ENCODE results near the gene ATP11B. TPM values are rescaled to one million over a fixed set of nuclear protein-coding genes. Genes with fewer than 3 reads are reported as not detected.
A peak's percentile ranks its signal among the peaks of the same experiment; 100 is the strongest.

Gene ATP11B
- total and polyA plus RNA-seq, 4 experiments from 2014 or later: 37.1 to 130 (median 85.7) TPM

GRCh38 chr3:182829761-182830405, 36.6 kb downstream of the ATP11B start:
- no peak overlapping the region for H3K4me3 ChIP-seq (ENCODE audit: low read length in 2 of 2)
- Mint-ChIP-seq H3K4me3 (no peak overlapping the region), H3K9me3 (no peaks in the 10 kb centered on the region), H3K27me3 (no peaks in the 10 kb centered on the region), H3K4me1 (peaks cover 15 to 31% (median 28%) of the 10 kb centered on the region in 4 donors), H3K36me3 (peaks cover 33 to 55% of the 10 kb centered on the region in 2 donors), H3K27ac (peak overlapping the region in 2 of 7 donors; percentile 22 to 35)
- no peaks in the 10 kb centered on the region for H3K4me1 ChIP-seq (ENCODE audit: insufficient read depth, low read length)
- POLR2A ChIA-PET (ENCODE audit: partially characterized antibody): no interaction called here
- H3K9me3 ChIP-seq (ENCODE audit: control insufficient read depth in 1 of 2, low read length in 2 of 2): no peaks in the 10 kb centered on the region
- no peak overlapping the region for H3K27ac ChIP-seq (ENCODE audit: low read depth, low read length)
- peaks cover 25% of the 10 kb centered on the region for H3K36me3 ChIP-seq (ENCODE audit: insufficient read depth, low read length)
- intact Hi-C loops (cut with micrococcal nuclease): no loop called here
- H3K27me3 ChIP-seq (ENCODE audit: insufficient read depth, low read length): no peaks in the 10 kb centered on the region
- CTCF ChIA-PET (ENCODE audit: partially characterized antibody): interaction anchor here (0.6 to 1.2 kb wide), 2 partner anchors 12 to 118 kb away, joined by 3 to 4 read pairs; no protein-coding TSS in a partner anchor
- DNase-seq: no peak

- peaks cover 38 to 74% of the 10 kb centered on the region in 2 donors for H3K36me3 Mint-ChIP-seq
- Histone ChIP-seq H3K36me3 (ENCODE audit: insufficient read depth, low read length) (peaks cover 45% of the 10 kb centered on the region), H3K4me3 (ENCODE audit: low read length in 2 of 2) (no peak overlapping the region), H3K4me1 (ENCODE audit: insufficient read depth, low read length) (no peaks in the 10 kb centered on the region), H3K27me3 (ENCODE audit: insufficient read depth, low read length) (no peaks in the 10 kb centered on the region), H3K9me3 (ENCODE audit: control insufficient read depth in 1 of 2, low read length in 2 of 2) (no peaks in the 10 kb centered on the region), H3K27ac (ENCODE audit: low read depth, low read length) (no peak overlapping the region)
- no peak overlapping the region for H3K4me3 Mint-ChIP-seq
- H3K27me3 Mint-ChIP-seq: no peaks in the 10 kb centered on the region
- ChIA-PET POLR2A (ENCODE audit: partially characterized antibody) (interaction anchor here (1.0 to 1.4 kb wide), 2 partner anchors 44 to 124 kb away, joined by 5 to 6 read pairs; partner anchors contain the start of gene ATP11B), CTCF (ENCODE audit: partially characterized antibody) (interaction anchor here (0.9 to 2.5 kb wide), 6 partner anchors 40 to 154 kb away, joined by 3 to 50 read pairs (median 4); no protein-coding TSS in a partner anchor)
- DNase-seq: peak in 4 of 5 donors; percentile 21 to 30 (median 26)
- H3K27ac Mint-ChIP-seq: peak overlapping the region in 1 of 7 donors; percentile 25
- intact Hi-C loops (cut with micrococcal nuclease): loop anchor here (1.0 kb wide), 1 partner anchor 124 kb away; no protein-coding TSS in a partner anchor
- H3K9me3 Mint-ChIP-seq: no peaks in the 10 kb centered on the region
- peaks cover 8 to 17% (median 10%) of the 10 kb centered on the region in 4 donors for H3K4me1 Mint-ChIP-seq
Observed at GRCh38 chr3:182837855-182838454, 44.7 kb downstream of the ATP11B start.

DNA sequence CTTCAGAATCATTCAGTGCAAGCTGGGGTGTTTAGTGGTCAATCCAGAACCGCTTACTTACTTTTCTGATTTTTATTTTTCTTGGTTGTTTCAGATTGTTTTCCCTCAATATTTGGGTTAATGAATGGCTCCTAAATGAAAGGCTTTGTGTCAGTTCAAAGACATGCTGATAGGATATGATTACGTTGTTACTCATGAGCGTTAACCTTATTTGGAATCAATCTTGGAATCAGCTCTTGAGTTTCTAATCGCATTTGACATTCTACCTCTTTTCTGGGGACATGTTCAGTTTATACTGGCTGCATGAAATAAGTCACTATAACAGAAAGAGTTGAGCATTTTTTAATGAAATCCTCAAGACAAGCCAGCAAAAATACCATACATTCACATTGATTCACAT, 50.2 kb downstream of the ATP11B start:
- no peaks in the 10 kb centered on the region for H3K9me3 Mint-ChIP-seq
- peaks cover 0 to 13% (median 5%) of the 10 kb centered on the region in 4 donors for H3K4me1 Mint-ChIP-seq
- ChIA-PET CTCF (ENCODE audit: partially characterized antibody) (interaction anchor here (1.1 to 1.8 kb wide), 3 partner anchors 38 to 132 kb away, joined by 3 to 6 read pairs (median 4); no protein-coding TSS in a partner anchor), POLR2A (ENCODE audit: partially characterized antibody) (interaction anchor here (1.0 kb wide), 1 partner anchor 50 kb away, joined by 3 read pairs; the partner anchor contains the start of gene ATP11B)
- Histone ChIP-seq H3K36me3 (ENCODE audit: insufficient read depth, low read length) (peaks cover 41% of the 10 kb centered on the region), H3K4me1 (ENCODE audit: insufficient read depth, low read length) (no peaks in the 10 kb centered on the region), H3K9me3 (ENCODE audit: control insufficient read depth in 1 of 2, low read length in 2 of 2) (no peaks in the 10 kb centered on the region), H3K27ac (ENCODE audit: low read depth, low read length) (no peak overlapping the region), H3K27me3 (ENCODE audit: insufficient read depth, low read length) (no peaks in the 10 kb centered on the region), H3K4me3 (ENCODE audit: low read length in 2 of 2) (no peak overlapping the region)
- H3K27me3 Mint-ChIP-seq: no peaks in the 10 kb centered on the region
- peaks cover 47 to 75% of the 10 kb centered on the region in 2 donors for H3K36me3 Mint-ChIP-seq
- DNase-seq: no peak
- no peak overlapping the region for H3K4me3 Mint-ChIP-seq
- H3K27ac Mint-ChIP-seq: peak overlapping the region in 1 of 7 donors; percentile 67
- intact Hi-C loops (cut with micrococcal nuclease): no loop called here

- H3K9me3 ChIP-seq (ENCODE audit: control insufficient read depth in 1 of 2, low read length in 2 of 2): no peaks in the 10 kb centered on the region
- H3K27ac ChIP-seq (ENCODE audit: low read depth, low read length): no peak overlapping the region
- H3K36me3 Mint-ChIP-seq: peaks cover 57 to 79% of the 10 kb centered on the region in 2 donors
- no peak for DNase-seq
- no peaks in the 10 kb centered on the region for H3K4me1 ChIP-seq (ENCODE audit: insufficient read depth, low read length)
- H3K36me3 ChIP-seq (ENCODE audit: insufficient read depth, low read length): peaks cover 53% of the 10 kb centered on the region
- H3K4me3 ChIP-seq (ENCODE audit: low read length in 2 of 2): no peak overlapping the region
- no peak overlapping the region for H3K27ac Mint-ChIP-seq
- POLR2A ChIA-PET (ENCODE audit: partially characterized antibody): no interaction called here
- peaks cover 0 to 2% (median 0%) of the 10 kb centered on the region in 8 donors for H3K9me3 Mint-ChIP-seq
- intact Hi-C loops (cut with micrococcal nuclease): no loop called here
- no peak overlapping the region for H3K4me3 Mint-ChIP-seq
- no peaks in the 10 kb centered on the region for H3K27me3 Mint-ChIP-seq
- no peaks in the 10 kb centered on the region for H3K27me3 ChIP-seq (ENCODE audit: insufficient read depth, low read length)
- CTCF ChIA-PET (ENCODE audit: partially characterized antibody): interaction anchor here (1.3 kb wide), 1 partner anchor 10 kb away, joined by 3 read pairs; no protein-coding TSS in a partner anchor
- H3K4me1 Mint-ChIP-seq: peaks cover 0 to 3% (median under 1%) of the 10 kb centered on the region in 4 donors
Observed at GRCh38 chr3:182848906-182849305, 55.6 kb downstream of the ATP11B start.

GRCh38 chr3:182855076-182855475, 61.8 kb downstream of the ATP11B start:
- no peak overlapping the region for H3K4me3 Mint-ChIP-seq
- Histone ChIP-seq H3K4me1 (ENCODE audit: insufficient read depth, low read length) (no peaks in the 10 kb centered on the region), H3K27ac (ENCODE audit: low read depth, low read length) (no peak overlapping the region), H3K36me3 (ENCODE audit: insufficient read depth, low read length) (peaks cover 31% of the 10 kb centered on the region), H3K9me3 (ENCODE audit: control insufficient read depth in 1 of 2, low read length in 2 of 2) (no peaks in the 10 kb centered on the region), H3K27me3 (ENCODE audit: insufficient read depth, low read length) (no peaks in the 10 kb centered on the region), H3K4me3 (ENCODE audit: low read length in 2 of 2) (no peak overlapping the region)
- peaks cover 0 to 5% (median 1%) of the 10 kb centered on the region in 4 donors for H3K4me1 Mint-ChIP-seq
- no peak for DNase-seq
- peaks cover 0 to 2% (median 0%) of the 10 kb centered on the region in 8 donors for H3K9me3 Mint-ChIP-seq
- POLR2A ChIA-PET (ENCODE audit: partially characterized antibody): no interaction called here
- peaks cover 22 to 68% of the 10 kb centered on the region in 2 donors for H3K36me3 Mint-ChIP-seq
- no peaks in the 10 kb centered on the region for H3K27me3 Mint-ChIP-seq
- CTCF ChIA-PET (ENCODE audit: partially characterized antibody): interaction anchor here (1.8 kb wide), 1 partner anchor 141 kb away, joined by 7 read pairs; no protein-coding TSS in a partner anchor
- intact Hi-C loops (cut with micrococcal nuclease): no loop called here
- peak overlapping the region in 3 of 7 donors; percentile 14 to 71 (median 32) for H3K27ac Mint-ChIP-seq

DNA sequence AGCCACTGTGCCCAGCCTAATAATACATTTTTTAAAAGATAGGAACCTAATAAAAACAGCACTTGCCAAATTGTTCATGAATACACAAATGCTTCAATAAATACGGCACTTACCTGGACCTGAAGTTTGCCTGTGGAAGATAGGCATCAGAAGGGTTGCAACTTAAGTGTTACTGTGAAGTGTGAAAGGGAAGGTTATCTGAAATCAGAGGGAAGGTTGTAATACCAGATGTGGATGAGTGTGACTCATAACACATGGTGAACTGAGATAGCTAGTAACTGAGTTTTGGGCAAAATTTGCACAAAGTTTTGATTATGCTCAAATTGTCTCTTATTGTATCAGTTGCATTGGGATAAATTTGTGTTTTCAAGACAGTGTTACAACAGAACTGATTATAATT, 68.0 kb downstream of the ATP11B start:
- DNase-seq: no peak
- Mint-ChIP-seq H3K4me3 (no peak overlapping the region), H3K27me3 (no peaks in the 10 kb centered on the region), H3K9me3 (no peaks in the 10 kb centered on the region), H3K36me3 (peaks cover 23 to 58% of the 10 kb centered on the region in 2 donors), H3K27ac (peak overlapping the region in 1 of 7 donors; percentile 13), H3K4me1 (peaks cover 2 to 12% (median 4%) of the 10 kb centered on the region in 4 donors)
- Histone ChIP-seq H3K27me3 (ENCODE audit: insufficient read depth, low read length) (no peaks in the 10 kb centered on the region), H3K4me1 (ENCODE audit: insufficient read depth, low read length) (no peaks in the 10 kb centered on the region), H3K36me3 (ENCODE audit: insufficient read depth, low read length) (peaks cover 10% of the 10 kb centered on the region), H3K4me3 (ENCODE audit: low read length in 2 of 2) (no peak overlapping the region), H3K27ac (ENCODE audit: low read depth, low read length) (no peak overlapping the region), H3K9me3 (ENCODE audit: control insufficient read depth in 1 of 2, low read length in 2 of 2) (no peaks in the 10 kb centered on the region)
- intact Hi-C loops (cut with micrococcal nuclease): no loop called here
- ChIA-PET POLR2A (ENCODE audit: partially characterized antibody) (no interaction called here), CTCF (ENCODE audit: partially characterized antibody) (interaction anchor here (1.3 kb wide), 1 partner anchor 48 kb away, joined by 3 read pairs; no protein-coding TSS in a partner anchor)

Data from CD4-positive, alpha-beta memory T cell (primary cell).